GM21717 (cell line): ENCODE data around the gene BCL2L2.

Source experiments
- ATAC-seq: cut with Tn5 transposase; IDR thresholded peaks from one replicate; pipeline ENCODE4 v1.9.1; 2021; ENCODE audit warnings: mild to moderate bottlenecking, moderate library complexity; ENCODE audit not compliant: unreplicated experiment

The BCL2L2 gene

GRCh38 chr14:23352506-23353432 lies 46.1 kb downstream of the BCL2L2 start, which contains the start of gene SLC22A17:
SLC22A17 (minus strand) TSS chr14:23352887.
- no peak for ATAC-seq

GRCh38 chr14:23353433-23353780 lies 46.8 kb downstream of the BCL2L2 start:
- ATAC-seq = no peak

GRCh38 chr14:23354990-23355389 lies 48.4 kb downstream of the BCL2L2 start:
- no peak for ATAC-seq

- ATAC-seq = no peak
Measured at GRCh38 chr14:23355871-23356435, 49.3 kb downstream of the BCL2L2 start.

- no peak for ATAC-seq
Measured at GRCh38 chr14:23356662-23357061, 50.0 kb downstream of the BCL2L2 start.

- ATAC-seq = no peak
Measured at GRCh38 chr14:23357261-23357660, 50.6 kb downstream of the BCL2L2 start.

GRCh38 chr14:23358042-23358441 lies 51.4 kb downstream of the BCL2L2 start:
- no peak for ATAC-seq

- ATAC-seq = no peak
Measured at GRCh38 chr14:23358553-23359166, 52.0 kb downstream of the BCL2L2 start.

- ATAC-seq = no peak
Measured at GRCh38 chr14:23359167-23359626, 52.6 kb downstream of the BCL2L2 start.

- ATAC-seq = no peak
Measured at GRCh38 chr14:23359722-23360447, 53.3 kb downstream of the BCL2L2 start.

- no peak for ATAC-seq
Measured at GRCh38 chr14:23360496-23360895, 53.9 kb downstream of the BCL2L2 start.

GRCh38 chr14:23361320-23361719 lies 54.7 kb downstream of the BCL2L2 start:
- ATAC-seq = no peak
